ENCODE measurements around the gene ANG. TPM values are rescaled to one million over a fixed set of nuclear protein-coding genes. Genes with fewer than 3 reads are reported as not detected.
A peak's percentile ranks its signal among the peaks of the same experiment; 100 is the strongest.

ANG gene
- total and polyA plus RNA-seq, 9 of the 15 experiments (the other 6 are each of a cell fraction or from before 2014, with no cell fraction given) = 0.21 to 0.73 (median 0.34) TPM; not detected in 4

DNA sequence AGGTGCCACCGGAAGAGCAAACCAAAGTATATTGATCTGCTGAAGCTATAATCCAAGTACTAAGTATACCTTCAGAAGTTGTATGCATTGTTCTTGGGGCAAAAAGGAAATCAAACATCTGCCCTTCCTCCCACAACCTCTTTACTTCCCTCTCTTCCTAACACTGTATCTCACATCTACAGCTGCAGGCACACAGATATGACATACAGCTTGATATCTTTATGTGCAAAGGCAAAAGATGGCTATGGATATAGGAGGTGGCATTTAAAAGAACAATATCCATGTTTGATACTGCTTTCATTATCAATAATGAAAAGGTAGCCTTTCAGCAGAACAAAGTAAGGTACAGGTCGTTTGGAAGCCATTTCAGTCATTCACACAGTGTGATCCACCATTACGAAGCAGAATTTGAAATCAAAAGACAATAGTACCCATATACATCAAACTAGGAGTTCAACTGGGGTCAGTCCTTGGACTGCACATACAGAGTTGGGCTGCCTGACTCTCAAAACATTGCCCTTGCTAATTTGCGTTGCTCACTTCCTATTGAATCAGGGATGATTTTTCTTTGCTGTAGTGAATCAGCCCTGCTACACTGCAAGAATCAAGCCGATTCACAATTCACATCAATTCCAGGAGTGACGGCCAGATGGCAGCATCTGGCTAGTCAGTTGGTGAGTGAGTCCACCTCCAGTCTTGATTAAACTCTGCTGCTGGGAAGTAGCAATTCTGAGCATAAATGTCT is 8.9 kb downstream of the ANG start (continued):
- peak in 1 of 2 experiments; percentile 19; a peak in 1 of 4 replicates for TF ChIP-seq KDM1A (IDR thresholded peaks at IDR 0.05)
- no peak for TF ChIP-seq CTCFL (IDR thresholded peaks at IDR 0.05; ENCODE audit: borderline replicate concordance, insufficient read depth, low read depth, low read length, poor library complexity, severe bottlenecking)
- no peak for TF ChIP-seq ESRRA (IDR thresholded peaks at IDR 0.05; ENCODE audit: borderline replicate concordance, low read depth)
- TF ChIP-seq MEIS2 (IDR thresholded peaks at IDR 0.05; ENCODE audit: partially characterized antibody) = peak; percentile 23
- peak in 1 of 2 experiments; percentile 20; a peak in 1 of 4 replicates for TF ChIP-seq RCOR1 (IDR thresholded peaks at IDR 0.05; ENCODE audit: borderline replicate concordance in 1 of 2, low read depth in 2 of 2, low read length in 2 of 2)
- peak; percentile 25; the same call in 1 of the 2 replicates for TF ChIP-seq CTBP1 (IDR thresholded peaks at IDR 0.05; ENCODE audit: borderline replicate concordance)
- TF ChIP-seq CBFA2T2 (conservative IDR thresholded peaks at IDR 0.05) = peak; percentile 61
- peak; percentile 96 for TF ChIP-seq SMC3 (conservative IDR thresholded peaks at IDR 0.05; ENCODE audit: insufficient read depth, low read depth, low read length)
- peak; percentile 60; the same call in 1 of the 2 replicates for TF ChIP-seq CC2D1A (IDR thresholded peaks at IDR 0.05)
- TF ChIP-seq, protein P1, sequence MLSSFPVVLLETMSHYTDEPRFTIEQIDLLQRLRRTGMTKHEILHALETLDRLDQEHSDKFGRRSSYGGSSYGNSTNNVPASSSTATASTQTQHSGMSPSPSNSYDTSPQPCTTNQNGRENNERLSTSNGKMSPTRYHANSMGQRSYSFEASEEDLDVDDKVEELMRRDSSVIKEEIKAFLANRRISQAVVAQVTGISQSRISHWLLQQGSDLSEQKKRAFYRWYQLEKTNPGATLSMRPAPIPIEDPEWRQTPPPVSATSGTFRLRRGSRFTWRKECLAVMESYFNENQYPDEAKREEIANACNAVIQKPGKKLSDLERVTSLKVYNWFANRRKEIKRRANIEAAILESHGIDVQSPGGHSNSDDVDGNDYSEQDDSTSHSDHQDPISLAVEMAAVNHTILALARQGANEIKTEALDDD (IDR thresholded peaks at IDR 0.05) = 0 out of 2 replicates have a peak, but pooled peaks have one; percentile 23
- peak; percentile 93 to 94 for TF ChIP-seq RAD21 (CRISPR knock-in tag; conservative IDR thresholded peaks at IDR 0.05 in 1 of 2, IDR thresholded peaks at IDR 0.05 in 1 of 2)
- no peak for TF ChIP-seq ZNF75A (CRISPR knock-in tag; IDR thresholded peaks at IDR 0.05)
- peak; percentile 51; the same call in 1 of the 2 replicates for TF ChIP-seq EP300 (IDR thresholded peaks at IDR 0.05; ENCODE audit: low read length)
- TF ChIP-seq BMI1 (IDR thresholded peaks at IDR 0.05; ENCODE audit: low read length) = no peak
- 0 out of 2 replicates have a peak, but pooled peaks have one; percentile 34 for TF ChIP-seq NCOR1 (IDR thresholded peaks at IDR 0.05)
- TF ChIP-seq ETV6 (IDR thresholded peaks at IDR 0.05; ENCODE audit: borderline replicate concordance in 1 of 2, low read depth in 2 of 2, low read length in 1 of 2) = peak; percentile 73 to 77; a peak in 3 of 4 replicates
- TF ChIP-seq ETV6 (CRISPR knock-in tag; IDR thresholded peaks at IDR 0.05; ENCODE audit: borderline replicate concordance) = no peak
- no peak for TF ChIP-seq DNMT1 (IDR thresholded peaks at IDR 0.05)
- no peak for TF ChIP-seq L3MBTL2 (IDR thresholded peaks at IDR 0.05)
